ENCODE results near the gene PPP1CA.

DNA sequence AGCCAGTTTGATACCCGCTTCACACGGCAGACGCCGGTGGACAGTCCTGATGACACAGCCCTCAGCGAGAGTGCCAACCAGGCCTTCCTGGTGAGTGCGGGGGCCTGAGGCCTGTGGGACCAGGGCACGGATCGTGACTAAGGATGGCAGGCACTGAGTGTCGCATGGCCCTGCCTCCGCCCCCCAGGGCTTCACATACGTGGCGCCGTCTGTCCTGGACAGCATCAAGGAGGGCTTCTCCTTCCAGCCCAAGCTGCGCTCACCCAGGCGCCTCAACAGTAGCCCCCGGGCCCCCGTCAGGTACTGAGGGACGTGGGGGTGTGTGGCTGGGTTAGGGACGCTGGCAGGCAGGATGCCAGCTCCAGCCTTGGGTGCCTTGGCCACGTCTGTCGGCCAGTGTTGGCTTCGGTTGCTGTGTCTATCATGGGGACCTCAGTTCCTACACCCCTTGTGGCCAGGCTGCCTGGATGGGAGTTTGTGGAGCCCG is 32.8 kb upstream of the PPP1CA start:
- TF ChIP-seq, protein P1, sequence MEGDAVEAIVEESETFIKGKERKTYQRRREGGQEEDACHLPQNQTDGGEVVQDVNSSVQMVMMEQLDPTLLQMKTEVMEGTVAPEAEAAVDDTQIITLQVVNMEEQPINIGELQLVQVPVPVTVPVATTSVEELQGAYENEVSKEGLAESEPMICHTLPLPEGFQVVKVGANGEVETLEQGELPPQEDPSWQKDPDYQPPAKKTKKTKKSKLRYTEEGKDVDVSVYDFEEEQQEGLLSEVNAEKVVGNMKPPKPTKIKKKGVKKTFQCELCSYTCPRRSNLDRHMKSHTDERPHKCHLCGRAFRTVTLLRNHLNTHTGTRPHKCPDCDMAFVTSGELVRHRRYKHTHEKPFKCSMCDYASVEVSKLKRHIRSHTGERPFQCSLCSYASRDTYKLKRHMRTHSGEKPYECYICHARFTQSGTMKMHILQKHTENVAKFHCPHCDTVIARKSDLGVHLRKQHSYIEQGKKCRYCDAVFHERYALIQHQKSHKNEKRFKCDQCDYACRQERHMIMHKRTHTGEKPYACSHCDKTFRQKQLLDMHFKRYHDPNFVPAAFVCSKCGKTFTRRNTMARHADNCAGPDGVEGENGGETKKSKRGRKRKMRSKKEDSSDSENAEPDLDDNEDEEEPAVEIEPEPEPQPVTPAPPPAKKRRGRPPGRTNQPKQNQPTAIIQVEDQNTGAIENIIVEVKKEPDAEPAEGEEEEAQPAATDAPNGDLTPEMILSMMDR (IDR thresholded peaks at IDR 0.05): no peak
- no peak for TF ChIP-seq POLR2A (IDR thresholded peaks at IDR 0.05)
